SHP77 treated with DMSO at 0.1 percent for 48 hours (cell line): ENCODE data around the gene PC.
A peak's percentile ranks its signal among the peaks of the same experiment; 100 is the strongest.

Experiments used
- DNase-seq: peaks from one replicate; lab custom pipeline; 2025; lab: John Stamatoyannopoulos, UW

Gene PC

GRCh38 chr11:66912361-66912760, 45.8 kb downstream of the PC start:
- DNase-seq, result no peak

- DNase-seq, result no peak
Observed at GRCh38 chr11:66910669-66911068, 47.5 kb downstream of the PC start.

- DNase-seq, result no peak
Observed at GRCh38 chr11:66910016-66910415, 48.2 kb downstream of the PC start.

- DNase-seq, result no peak
Observed at GRCh38 chr11:66909181-66909580, 49.0 kb downstream of the PC start.

GRCh38 chr11:66907751-66908630, 50.2 kb downstream of the PC start:
- DNase-seq, result no peak

GRCh38 chr11:66906061-66906733, 52.0 kb downstream of the PC start:
- no peak for DNase-seq

- DNase-seq, result no peak
Observed at GRCh38 chr11:66905631-66906030, 52.6 kb downstream of the PC start.

- no peak for DNase-seq
Observed at GRCh38 chr11:66904981-66905521, 53.1 kb downstream of the PC start.

GRCh38 chr11:66904561-66904960, 53.6 kb downstream of the PC start:
- DNase-seq, result no peak

- DNase-seq, result no peak
Observed at GRCh38 chr11:66904055-66904454, 54.1 kb downstream of the PC start.

- no peak for DNase-seq
Observed at GRCh38 chr11:66902486-66903177, 55.6 kb downstream of the PC start.

- no peak for DNase-seq
Observed at GRCh38 chr11:66901964-66902390, 56.2 kb downstream of the PC start.

GRCh38 chr11:66894141-66894540, 64.0 kb downstream of the PC start:
- DNase-seq, result peak; percentile 78

GRCh38 chr11:66892911-66893310, 65.3 kb downstream of the PC start:
- no peak for DNase-seq

GRCh38 chr11:66891851-66892660, 66.1 kb downstream of the PC start:
- DNase-seq, result peak; percentile 21

GRCh38 chr11:66889960-66890359, 68.2 kb downstream of the PC start:
- DNase-seq, result no peak

GRCh38 chr11:66888282-66888681, 69.9 kb downstream of the PC start:
- no peak for DNase-seq

GRCh38 chr11:66887526-66887925, 70.7 kb downstream of the PC start:
- no peak for DNase-seq

- DNase-seq, result no peak
Observed at GRCh38 chr11:66886671-66887221, 71.4 kb downstream of the PC start.

- no peak for DNase-seq
Observed at GRCh38 chr11:66885950-66886440, 72.2 kb downstream of the PC start.

- no peak for DNase-seq
Observed at GRCh38 chr11:66885469-66885868, 72.7 kb downstream of the PC start.
